IMR-90 (cell line): ENCODE results near the gene BATF. TPM values are rescaled to one million over a fixed set of nuclear protein-coding genes. Genes with fewer than 3 reads are reported as not detected.

Experiments
- ATAC-seq: fragments of 200-7000 bp; cut with Tn5 transposase; 2 replicates; pipeline ENCODE4 v1.9.1; 2020; ENCODE audit warnings: low read depth, mild to moderate bottlenecking, moderate library complexity
- BruUV-seq: library from RNA; stranded (reverse); fragments of 400-500 nt; replicated peaks from 2 replicates; lab custom pipeline; 2021; lab: Mats Ljungman, UMichigan
- CTCF ChIA-PET: fragments of 300-600 bp; formaldehyde crosslinking; extraction: SDS; loops from one replicate; lab custom pipeline; 2021; ENCODE audit warnings: antibody characterized with exemption; lab: Yijun Ruan, JAX
- POLR2A ChIA-PET: fragments of 300-600 bp; sonication (Branson Sonifier 250); formaldehyde crosslinking; loops from one replicate; lab custom pipeline; 2022; ENCODE audit warnings: antibody characterized with exemption; ENCODE audit not compliant: unreplicated experiment; lab: Charles Lee
- DNase-seq: peaks from one replicate; pipeline ENCODE4 v3.0.0; 2013
- H2AFZ ChIP-seq: replicated peaks from 2 replicates; pipeline ENCODE3; 2013; ENCODE audit warnings: low read length, mild to moderate bottlenecking; ENCODE audit not compliant: poor library complexity
- H2AK5ac ChIP-seq: 2 replicates; pipeline ENCODE4 v1.6.1; 2013; ENCODE audit warnings: low read depth, low read length, inconsistent platforms
- H2AK9ac ChIP-seq: replicated peaks from 2 replicates; pipeline ENCODE3; 2013; ENCODE audit warnings: mild to moderate bottlenecking, low read depth, low read length, moderate library complexity; ENCODE audit not compliant: poor library complexity
- H2BK120ac ChIP-seq: 2 replicates; pipeline ENCODE4 v1.6.1; 2013; ENCODE audit warnings: low read depth, low read length, inconsistent platforms
- H2BK15ac ChIP-seq: 3 replicates; pipeline ENCODE4 v1.6.1; 2013; ENCODE audit warnings: low read depth, low read length, inconsistent platforms
- H2BK20ac ChIP-seq: 2 replicates; pipeline ENCODE4 v1.6.1; 2013; ENCODE audit warnings: low read depth, mild to moderate bottlenecking, inconsistent platforms, low read length, moderate library complexity
- H2BK5ac ChIP-seq: 2 replicates; pipeline ENCODE4 v1.6.1; 2013; ENCODE audit warnings: mild to moderate bottlenecking, low read depth, low read length, inconsistent platforms; ENCODE audit not compliant: poor library complexity, severe bottlenecking
- H3K14ac ChIP-seq: replicated peaks from 2 replicates; pipeline ENCODE4 v1.6.1; 2013; ENCODE audit warnings: low read depth, low read length, inconsistent platforms
- H3K18ac ChIP-seq: 2 replicates; pipeline ENCODE4 v1.6.1; 2013; ENCODE audit warnings: low read depth, low read length, control low read depth
- H3K23ac ChIP-seq: 2 replicates; pipeline ENCODE4 v1.6.1; 2013; ENCODE audit warnings: low read depth, low read length, inconsistent platforms
- H3K27ac ChIP-seq: 2 replicates; pipeline ENCODE4 v1.5.1; 2013; ENCODE audit warnings: mild to moderate bottlenecking, control low read depth, low read length; ENCODE audit not compliant: insufficient read depth
- H3K27me3 ChIP-seq: 2 replicates; pipeline ENCODE4 v1.6.1; 2013; ENCODE audit warnings: low read length; ENCODE audit not compliant: control insufficient read depth, insufficient read depth
- H3K36me3 ChIP-seq: 2 replicates; pipeline ENCODE4 v1.6.1; 2013; ENCODE audit warnings: low read length, mixed read lengths; ENCODE audit not compliant: control insufficient read depth, insufficient read depth
- H3K4ac ChIP-seq: 2 replicates; pipeline ENCODE4 v1.6.1; 2013; ENCODE audit warnings: low read depth, low read length, inconsistent platforms
- H3K4me1 ChIP-seq: 2 replicates; pipeline ENCODE4 v1.6.1; 2013; ENCODE audit warnings: low read length, mixed read lengths; ENCODE audit not compliant: control insufficient read depth, insufficient read depth
- H3K4me2 ChIP-seq: 2 replicates; pipeline ENCODE4 v1.6.1; 2013; ENCODE audit warnings: low read depth, mild to moderate bottlenecking, control low read depth, low read length, moderate library complexity
- H3K4me3 ChIP-seq: 2 replicates; pipeline ENCODE4 v1.5.1; 2013; ENCODE audit warnings: low read depth, mild to moderate bottlenecking, control low read depth, low read length, moderate library complexity; ENCODE audit not compliant: insufficient read depth
- H3K56ac ChIP-seq: 2 replicates; pipeline ENCODE4 v1.6.1; 2013; ENCODE audit warnings: low read length, inconsistent platforms; ENCODE audit not compliant: insufficient read depth; ENCODE audit errors: extremely low read depth
- H3K79me1 ChIP-seq, 2 experiments: 2 replicates each; pipeline ENCODE4 v1.6.1; 2013; ENCODE audit warnings: low read length in 2 of 2, inconsistent platforms in 1 of 2, low read depth in 1 of 2
- H3K9ac ChIP-seq: 2 replicates; pipeline ENCODE4 v1.6.1; 2013; ENCODE audit warnings: low read depth, low read length, control low read depth
- H3K9me1 ChIP-seq: 2 replicates; pipeline ENCODE4 v1.6.1; 2013; ENCODE audit warnings: low read length, inconsistent platforms; ENCODE audit not compliant: insufficient read depth
- H3K9me3 ChIP-seq: 2 replicates; pipeline ENCODE4 v1.6.1; 2013; ENCODE audit warnings: low read length; ENCODE audit not compliant: control insufficient read depth, insufficient read depth
- H4K20me1 ChIP-seq: 2 replicates; pipeline ENCODE4 v1.6.1; 2013; ENCODE audit warnings: low read length, inconsistent platforms; ENCODE audit not compliant: insufficient read depth
- H4K5ac ChIP-seq: 2 replicates; pipeline ENCODE4 v1.6.1; 2013; ENCODE audit warnings: mild to moderate bottlenecking, low read depth, low read length, control low read depth
- H4K8ac ChIP-seq, 2 experiments: 2 replicates each; pipeline ENCODE4 v1.6.1; 2013; ENCODE audit warnings: low read depth in 2 of 2, low read length in 2 of 2, control low read depth in 1 of 2, inconsistent platforms in 1 of 2
- H4K91ac ChIP-seq: 2 replicates; pipeline ENCODE4 v1.6.1; 2013; ENCODE audit warnings: low read depth, low read length, inconsistent platforms; ENCODE audit not compliant: insufficient read depth
- BHLHE40 ChIP-seq: fragments of 150-350 bp; IDR thresholded peaks from 2 replicates; pipeline ENCODE4 v1.6.1; 2016; ENCODE audit warnings: mild to moderate bottlenecking, low read depth, low read length
- CEBPB ChIP-seq: IDR thresholded peaks from 2 replicates; pipeline ENCODE4 v1.6.1; 2012; ENCODE audit warnings: low read depth, low read length, improper control_type of control experiment
- CHD1 ChIP-seq: IDR thresholded peaks from 2 replicates; pipeline ENCODE4 v1.6.1; 2012; ENCODE audit warnings: low read depth, low read length, improper control_type of control experiment
- FOS ChIP-seq: fragments of 150-350 bp; IDR thresholded peaks from 2 replicates; pipeline ENCODE4 v1.6.1; 2016; ENCODE audit warnings: low read depth, low read length
- MAZ ChIP-seq: IDR thresholded peaks from 2 replicates; pipeline ENCODE4 v1.6.1; 2012; ENCODE audit warnings: low read depth, mild to moderate bottlenecking, low read length, improper control_type of control experiment, moderate library complexity, borderline replicate concordance
- MXI1 ChIP-seq: IDR thresholded peaks from 2 replicates; pipeline ENCODE4 v1.6.1; 2012; ENCODE audit warnings: low read depth, mild to moderate bottlenecking, low read length, moderate library complexity, borderline replicate concordance
- NFE2L2 ChIP-seq: fragments of 150-350 bp; IDR thresholded peaks from 2 replicates; pipeline ENCODE4 v1.6.1; 2016; ENCODE audit warnings: low read depth, mild to moderate bottlenecking, low read length
- POLR2A ChIP-seq: IDR thresholded peaks from 2 replicates; pipeline ENCODE4 v1.6.1; 2012; ENCODE audit warnings: mild to moderate bottlenecking, low read depth, low read length
- RFX5 ChIP-seq: IDR thresholded peaks from 2 replicates; pipeline ENCODE4 v1.8.0; 2012; ENCODE audit warnings: low read depth, mild to moderate bottlenecking, low read length, moderate library complexity
- WGBS, 2 experiments: methylation state at CpG; one replicate each; pipeline versions ENCODE4 v1.1.5 to v1.1.7; 2013; ENCODE audit warnings: missing lambda C conversion rate in 2 of 2; ENCODE audit not compliant: insufficient read length in 1 of 2; ENCODE audit errors: extremely low coverage in 2 of 2; 5-methylcytosine and 5-hydroxymethylcytosine counted together
- dilution Hi-C: fragments of 300-500 bp; cut with HindIII; formaldehyde crosslinking; loops from one replicate; pipeline ENCODE4 v1.14.3; 2018; ENCODE audit warnings: low sequenced_read_pairs; ENCODE audit not compliant: unreplicated experiment
- in situ Hi-C: fragments of 300-500 bp; cut with MboI; formaldehyde crosslinking; loops from 3 replicates; pipeline ENCODE4 v1.14.3; 2019; ENCODE audit warnings: low sequenced_read_pairs, inconsistent platforms, mixed read lengths
- intact Hi-C: fragments of 100-400 bp; cut with micrococcal nuclease; formaldehyde crosslinking; loops from 2 replicates; pipeline ENCODE4 v1.10.0; 2022
- polyA plus RNA-seq, 3 experiments: library from polyadenylated mRNA; depleted of rRNA; stranded (reverse); fragments of >200 nt; gene quantifications; 2 replicates each; pipeline ENCODE4 v1.2.3, GENCODE V29; 2012; ENCODE audit warnings: low replicate concordance in 1 of 3
- total RNA-seq: library from RNA; depleted of rRNA; stranded (reverse); fragments of >200 nt; gene quantifications from 2 replicates; pipeline ENCODE4 v1.2.3, GENCODE V29; 2012
- TF ChIP-seq, protein P1 (sequence below): fragments of 150-350 bp; IDR thresholded peaks from 2 replicates; pipeline ENCODE4 v1.6.1; 2017; ENCODE audit warnings: mild to moderate bottlenecking, antibody characterized with exemption, low read length, low read depth
- TF ChIP-seq, protein P2 (sequence below): fragments of 150-350 bp; IDR thresholded peaks from 2 replicates; pipeline ENCODE4 v1.6.1; 2016; ENCODE audit warnings: low read depth, mild to moderate bottlenecking, low read length, moderate library complexity, borderline replicate concordance

The BATF gene
- total and polyA plus RNA-seq, 2 of the 4 experiments (the other 2 are of a cell fraction) = not detected

DNA sequence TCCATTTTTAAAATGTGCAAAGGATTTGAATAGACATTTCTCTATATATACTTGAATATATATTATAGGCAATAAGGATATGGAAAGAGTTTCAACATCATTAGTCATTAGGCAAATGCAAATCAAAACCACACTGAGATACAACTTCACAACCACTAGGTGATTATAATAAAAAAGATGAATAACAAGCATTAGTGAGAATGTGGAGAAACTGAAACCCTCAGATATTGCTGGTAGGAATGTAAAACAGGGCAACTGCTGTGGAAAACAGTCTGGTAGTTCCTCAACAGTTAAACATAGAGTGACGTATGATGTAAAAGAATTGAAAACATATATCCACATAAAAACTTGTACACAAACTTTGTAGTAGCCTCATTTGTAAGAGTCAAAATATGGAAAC is 11.7 kb upstream of the BATF start:
- Histone ChIP-seq H2BK15ac (no peak overlapping the region), H2BK5ac (no peak overlapping the region), H3K4me1 (no peaks in the 10 kb centered on the region), H3K56ac (no peak overlapping the region), H2AK5ac (no peak overlapping the region), H3K14ac (no peak overlapping the region), H3K79me1 (no peaks in the 10 kb centered on the region), H4K8ac (no peak overlapping the region), H3K4ac (no peak overlapping the region), H3K23ac (no peak overlapping the region), H2BK120ac (no peak overlapping the region), H2AK9ac (no peak overlapping the region), H2BK20ac (no peak overlapping the region), H3K27ac (no peak overlapping the region), H3K36me3 (no peaks in the 10 kb centered on the region), H3K4me3 (no peak overlapping the region), H3K9me1 (no peaks in the 10 kb centered on the region), H3K4me2 (no peak overlapping the region), H4K91ac (no peak overlapping the region), H4K20me1 (no peaks in the 10 kb centered on the region), H3K18ac (no peak overlapping the region), H3K27me3 (peaks cover 5% of the 10 kb centered on the region), H3K9me3 (peaks cover 4% of the 10 kb centered on the region), H2AFZ (no peak overlapping the region), H3K9ac (no peak overlapping the region), H4K5ac (no peak overlapping the region)
- no CpG with 5 or more reads among the region's 1 CpG for WGBS, 2 experiments
- intact Hi-C loops (no loop called here), dilution Hi-C loops (no loop called here), in situ Hi-C loops (no loop called here)
- no TSS peak for BruUV-seq
- TF ChIP-seq CEBPB = no peak
- no peak for TF ChIP-seq CHD1
- TF ChIP-seq, protein P1, sequence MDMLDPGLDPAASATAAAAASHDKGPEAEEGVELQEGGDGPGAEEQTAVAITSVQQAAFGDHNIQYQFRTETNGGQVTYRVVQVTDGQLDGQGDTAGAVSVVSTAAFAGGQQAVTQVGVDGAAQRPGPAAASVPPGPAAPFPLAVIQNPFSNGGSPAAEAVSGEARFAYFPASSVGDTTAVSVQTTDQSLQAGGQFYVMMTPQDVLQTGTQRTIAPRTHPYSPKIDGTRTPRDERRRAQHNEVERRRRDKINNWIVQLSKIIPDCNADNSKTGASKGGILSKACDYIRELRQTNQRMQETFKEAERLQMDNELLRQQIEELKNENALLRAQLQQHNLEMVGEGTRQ = no peak
- no peak for TF ChIP-seq NFE2L2
- TF ChIP-seq, protein P2, sequence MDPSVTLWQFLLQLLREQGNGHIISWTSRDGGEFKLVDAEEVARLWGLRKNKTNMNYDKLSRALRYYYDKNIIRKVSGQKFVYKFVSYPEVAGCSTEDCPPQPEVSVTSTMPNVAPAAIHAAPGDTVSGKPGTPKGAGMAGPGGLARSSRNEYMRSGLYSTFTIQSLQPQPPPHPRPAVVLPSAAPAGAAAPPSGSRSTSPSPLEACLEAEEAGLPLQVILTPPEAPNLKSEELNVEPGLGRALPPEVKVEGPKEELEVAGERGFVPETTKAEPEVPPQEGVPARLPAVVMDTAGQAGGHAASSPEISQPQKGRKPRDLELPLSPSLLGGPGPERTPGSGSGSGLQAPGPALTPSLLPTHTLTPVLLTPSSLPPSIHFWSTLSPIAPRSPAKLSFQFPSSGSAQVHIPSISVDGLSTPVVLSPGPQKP = no peak
- no peak for TF ChIP-seq MXI1
- TF ChIP-seq RFX5 = no peak
- TF ChIP-seq MAZ = no peak
- TF ChIP-seq BHLHE40 = no peak
- TF ChIP-seq FOS = no peak
- no peak for TF ChIP-seq POLR2A
- CTCF ChIA-PET = no interaction called here
- ATAC-seq (no peak), DNase-seq (no peak)
- POLR2A ChIA-PET = no interaction called here
